ENCODE measurements around the gene FAM117A. TPM values are rescaled to one million over a fixed set of nuclear protein-coding genes. Genes with fewer than 3 reads are reported as not detected.

Gene FAM117A
- total and polyA plus RNA-seq, 2 donors (not counting 1 experiment from before 2014, with no cell fraction given), result 93.4 to 162 TPM

DNA sequence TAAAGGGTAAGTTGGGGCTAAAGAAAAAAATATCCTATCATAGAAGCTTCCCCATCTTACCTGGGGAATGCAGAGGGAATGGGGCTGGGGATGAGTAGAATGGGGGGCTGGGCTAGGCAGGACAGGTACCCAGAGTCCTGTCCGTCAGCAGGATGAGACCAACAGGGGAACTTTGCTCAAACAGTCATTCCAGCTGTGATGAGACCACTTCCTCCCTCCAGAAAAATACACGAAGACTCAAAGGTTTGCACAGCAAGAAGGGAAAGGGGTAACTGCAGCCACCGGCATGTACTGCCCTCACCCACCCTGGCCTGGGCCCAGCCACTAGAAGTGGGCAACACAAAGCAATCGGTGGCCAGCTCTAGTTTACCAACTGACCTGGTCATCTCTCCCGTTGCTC is 35.5 kb downstream of the FAM117A start:
- peaks cover 13 to 31% of the 10 kb centered on the region in 2 donors for H3K4me1 ChIP-seq (ENCODE audit: control insufficient read depth in 2 of 2, insufficient read depth in 2 of 2, low read length in 2 of 2)
- no peak overlapping the region for H2AFZ ChIP-seq (ENCODE audit: insufficient read depth, low read depth, low read length, poor library complexity, severe bottlenecking)
- no peak overlapping the region for H3K9ac ChIP-seq (ENCODE audit: low read length)
- H3K27me3 ChIP-seq (replicated peaks in 1 of 4; ENCODE audit: control extremely low read depth in 1 of 4, control insufficient read depth in 3 of 4, insufficient read depth in 4 of 4, low read length in 3 of 4), result no peaks in the 10 kb centered on the region
- TF ChIP-seq, protein P1, sequence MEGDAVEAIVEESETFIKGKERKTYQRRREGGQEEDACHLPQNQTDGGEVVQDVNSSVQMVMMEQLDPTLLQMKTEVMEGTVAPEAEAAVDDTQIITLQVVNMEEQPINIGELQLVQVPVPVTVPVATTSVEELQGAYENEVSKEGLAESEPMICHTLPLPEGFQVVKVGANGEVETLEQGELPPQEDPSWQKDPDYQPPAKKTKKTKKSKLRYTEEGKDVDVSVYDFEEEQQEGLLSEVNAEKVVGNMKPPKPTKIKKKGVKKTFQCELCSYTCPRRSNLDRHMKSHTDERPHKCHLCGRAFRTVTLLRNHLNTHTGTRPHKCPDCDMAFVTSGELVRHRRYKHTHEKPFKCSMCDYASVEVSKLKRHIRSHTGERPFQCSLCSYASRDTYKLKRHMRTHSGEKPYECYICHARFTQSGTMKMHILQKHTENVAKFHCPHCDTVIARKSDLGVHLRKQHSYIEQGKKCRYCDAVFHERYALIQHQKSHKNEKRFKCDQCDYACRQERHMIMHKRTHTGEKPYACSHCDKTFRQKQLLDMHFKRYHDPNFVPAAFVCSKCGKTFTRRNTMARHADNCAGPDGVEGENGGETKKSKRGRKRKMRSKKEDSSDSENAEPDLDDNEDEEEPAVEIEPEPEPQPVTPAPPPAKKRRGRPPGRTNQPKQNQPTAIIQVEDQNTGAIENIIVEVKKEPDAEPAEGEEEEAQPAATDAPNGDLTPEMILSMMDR (IDR thresholded peaks at IDR 0.05), result no peak
- no peak for TF ChIP-seq EZH2 (IDR thresholded peaks at IDR 0.05; ENCODE audit: borderline replicate concordance, insufficient read depth, low read depth, low read length, poor library complexity, severe bottlenecking)
- H3K9me3 ChIP-seq (ENCODE audit: control extremely low read depth in 1 of 3, control insufficient read depth in 2 of 3, insufficient read depth in 1 of 3, low read length in 2 of 3), result peaks cover 0 to 6% (median 3%) of the 10 kb centered on the region in 3 donors
- H4K20me1 ChIP-seq (ENCODE audit: control insufficient read depth, insufficient read depth, low read length, poor library complexity, severe bottlenecking), result peaks cover 90% of the 10 kb centered on the region
- peak overlapping the region in 1 of 2 donors; percentile 21 for H3K27ac ChIP-seq (ENCODE audit: low read length in 2 of 2)
- no peak overlapping the region for H3K4me3 ChIP-seq (ENCODE audit: control extremely low read depth in 1 of 5, extremely low read depth in 1 of 5, insufficient read depth in 1 of 5, low read depth in 2 of 5, low read length in 4 of 5)
- Mint-ChIP-seq H3K27ac (no peak overlapping the region), H3K4me1 (peaks cover 55% of the 10 kb centered on the region), H3K27me3 (no peaks in the 10 kb centered on the region), H3K9me3 (ENCODE audit: insufficient read depth) (peaks cover 3% of the 10 kb centered on the region), H3K4me3 (no peak overlapping the region)
- no peak overlapping the region for H3K4me2 ChIP-seq (replicated peaks; ENCODE audit: low read depth, low read length, poor library complexity, severe bottlenecking)
- no peak for ATAC-seq (ENCODE audit: low read depth)
- intact Hi-C loops (cut with micrococcal nuclease), result no loop called here
- WGBS (ENCODE audit: insufficient coverage), result 49% methylated on average over 5 of the region's 5 CpGs
- CTCF ChIA-PET, result interaction anchor here (0.6 to 1.6 kb wide), 3 partner anchors 11 to 233 kb away, joined by 3 read pairs; no protein-coding TSS in a partner anchor
- peaks cover 0 to 82% of the 10 kb centered on the region in 2 experiments for H3K36me3 ChIP-seq (replicated peaks in 1 of 2; ENCODE audit: control extremely low read depth in 1 of 2, control insufficient read depth in 1 of 2, extremely low read depth in 1 of 2, insufficient read depth in 2 of 2, low read length in 1 of 2)
- POLR2A ChIA-PET, result no interaction called here
- peaks cover 100% of the 10 kb centered on the region for H3K79me2 ChIP-seq (ENCODE audit: control insufficient read depth, insufficient read depth, low read length)
- DNase-seq, result no peak

DNA sequence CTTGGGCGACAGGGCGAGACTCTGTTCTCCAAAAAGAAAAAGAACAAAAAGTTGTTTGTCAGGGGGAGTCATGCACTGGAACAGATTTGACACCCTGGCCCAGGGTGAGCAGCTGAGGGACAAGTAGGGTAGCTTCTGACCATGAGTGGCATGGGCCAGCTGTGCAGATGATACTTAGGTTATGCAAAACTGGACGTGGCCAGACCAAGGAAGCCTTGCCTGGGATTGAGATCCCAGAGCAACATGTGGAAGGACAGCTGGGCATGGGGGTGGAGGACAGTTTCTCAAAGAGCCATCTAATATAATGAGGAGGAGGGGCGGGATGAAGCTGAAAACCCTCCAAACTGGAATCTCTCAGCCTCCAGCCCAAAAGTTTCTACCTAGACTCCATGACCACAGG is 36.6 kb downstream of the FAM117A start:
- 92% methylated on average over 3 of the region's 4 CpGs for WGBS (ENCODE audit: insufficient coverage)
- H3K27ac Mint-ChIP-seq, result no peak overlapping the region

More for the DNA sequence above, 36.6 kb downstream of the FAM117A start:
- Histone ChIP-seq H3K27me3 (replicated peaks in 1 of 4; ENCODE audit: control extremely low read depth in 1 of 4, control insufficient read depth in 3 of 4, insufficient read depth in 4 of 4, low read length in 3 of 4) (no peaks in the 10 kb centered on the region), H3K4me3 (ENCODE audit: control extremely low read depth in 1 of 5, extremely low read depth in 1 of 5, insufficient read depth in 1 of 5, low read depth in 2 of 5, low read length in 4 of 5) (no peak overlapping the region), H4K20me1 (ENCODE audit: control insufficient read depth, insufficient read depth, low read length, poor library complexity, severe bottlenecking) (peaks cover 97% of the 10 kb centered on the region), H3K9ac (ENCODE audit: low read length) (no peak overlapping the region), H3K4me1 (ENCODE audit: control insufficient read depth in 2 of 2, insufficient read depth in 2 of 2, low read length in 2 of 2) (peaks cover 13 to 27% of the 10 kb centered on the region in 2 donors), H3K4me2 (replicated peaks; ENCODE audit: low read depth, low read length, poor library complexity, severe bottlenecking) (no peak overlapping the region), H3K9me3 (ENCODE audit: control extremely low read depth in 1 of 3, control insufficient read depth in 2 of 3, insufficient read depth in 1 of 3, low read length in 2 of 3) (peaks cover 0 to 6% (median 3%) of the 10 kb centered on the region in 3 donors), H3K79me2 (ENCODE audit: control insufficient read depth, insufficient read depth, low read length) (peaks cover 97% of the 10 kb centered on the region), H2AFZ (ENCODE audit: insufficient read depth, low read depth, low read length, poor library complexity, severe bottlenecking) (no peak overlapping the region), H3K27ac (ENCODE audit: low read length in 2 of 2) (no peak overlapping the region), H3K36me3 (replicated peaks in 1 of 2; ENCODE audit: control extremely low read depth in 1 of 2, control insufficient read depth in 1 of 2, extremely low read depth in 1 of 2, insufficient read depth in 2 of 2, low read length in 1 of 2) (peaks cover 0 to 83% of the 10 kb centered on the region in 2 experiments)
- H3K4me1 Mint-ChIP-seq, result peaks cover 48% of the 10 kb centered on the region
- intact Hi-C loops (cut with micrococcal nuclease), result no loop called here
- H3K4me3 Mint-ChIP-seq, result no peak overlapping the region
- H3K9me3 Mint-ChIP-seq (ENCODE audit: insufficient read depth), result peaks cover 3% of the 10 kb centered on the region
- DNase-seq (no peak), ATAC-seq (ENCODE audit: low read depth) (no peak)
- ChIA-PET CTCF (interaction anchor here (1.1 to 1.6 kb wide), 2 partner anchors 12 to 171 kb away, joined by 3 read pairs; no protein-coding TSS in a partner anchor), POLR2A (no interaction called here)
- no peaks in the 10 kb centered on the region for H3K27me3 Mint-ChIP-seq
- TF ChIP-seq, protein P1 (IDR thresholded peaks at IDR 0.05), result no peak
- TF ChIP-seq EZH2 (IDR thresholded peaks at IDR 0.05; ENCODE audit: borderline replicate concordance, insufficient read depth, low read depth, low read length, poor library complexity, severe bottlenecking), result no peak

Data from B cell (primary cell).